T47D (cell line): ENCODE measurements around the gene CCDC28A.

Experiments used
- DNase-seq, 2 experiments: peaks; one replicate each; pipeline versions ENCODE4 v3.0.0 to v3.0.0-alpha.2; 2011 to 2012; ENCODE audit warnings: low read depth in 1 of 2, low spot score in 1 of 2
- JUND ChIP-seq: IDR thresholded peaks from 2 replicates; pipeline ENCODE4 v1.6.1; 2012; ENCODE audit warnings: low read depth
- in situ Hi-C: cut with HindIII; loops from 2 replicates; pipeline ENCODE4 v1.10.0; 2016; ENCODE audit warnings: low sequenced_read_pairs, low pct_unique_long_range_greater_than_20kb

Gene CCDC28A

DNA sequence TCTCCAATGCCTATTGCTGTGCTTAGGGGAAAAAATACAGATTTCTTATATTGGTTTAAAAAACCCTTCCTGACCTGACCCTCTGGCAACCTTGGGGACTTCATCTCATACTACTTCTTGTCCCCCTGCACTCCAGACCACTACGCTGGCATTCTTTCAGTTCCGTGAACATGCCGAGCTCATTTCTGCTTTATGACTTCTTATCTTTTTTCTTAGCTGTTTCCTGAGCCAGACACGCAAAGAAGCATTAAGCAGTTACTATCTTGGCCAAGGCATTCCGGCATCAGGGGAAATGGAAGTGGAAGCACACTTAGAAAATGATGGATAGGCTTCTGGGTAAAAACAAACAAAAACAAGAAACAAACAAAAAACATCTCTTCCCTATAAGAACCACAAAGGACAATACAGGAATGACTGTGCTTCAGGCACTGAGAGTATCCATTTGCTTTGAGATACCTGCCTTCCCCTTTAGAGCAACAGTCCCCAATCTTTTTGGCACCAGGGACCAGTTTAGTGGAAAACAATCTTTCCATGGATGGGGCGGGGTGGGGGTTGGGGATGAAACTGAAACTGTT lies 4.4 kb upstream of the CCDC28A start:
- no peak for DNase-seq
- no peak for TF ChIP-seq JUND
- in situ Hi-C loops: no loop called here

DNA sequence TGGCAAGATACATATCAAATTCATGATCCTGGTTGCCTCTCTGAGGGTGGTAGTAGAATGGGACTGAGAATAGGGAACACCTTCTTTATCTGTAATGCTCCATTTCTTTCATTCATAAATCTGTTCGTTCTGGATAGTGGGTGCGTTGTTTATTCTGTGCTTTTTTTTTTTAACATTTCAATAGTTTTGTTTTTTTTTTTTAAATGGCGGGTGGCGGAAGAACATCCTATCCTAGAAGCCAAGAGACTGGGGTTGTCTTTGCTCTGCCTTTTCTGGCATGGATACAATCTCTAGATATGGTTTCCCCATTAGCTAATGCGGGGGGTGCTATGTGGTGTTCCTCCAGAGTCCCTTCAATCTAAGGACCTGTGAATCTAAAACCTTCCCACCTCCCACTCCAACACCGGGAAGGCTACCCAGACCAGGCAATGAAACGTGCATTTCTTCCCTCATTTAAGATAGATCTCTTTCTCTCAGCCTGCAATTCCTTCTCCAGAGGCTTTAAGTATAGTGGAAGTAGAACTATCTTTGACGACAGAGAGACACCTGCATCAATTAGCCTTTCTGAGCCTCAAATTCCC lies 883 bp upstream of the CCDC28A start:
- TF ChIP-seq JUND: no peak
- in situ Hi-C loops: no loop called here
- no peak for DNase-seq

GRCh38 chr6:138774370-138774769 lies 801 bp downstream of the CCDC28A start:
- TF ChIP-seq JUND: no peak
- DNase-seq: no peak
- in situ Hi-C loops: no loop called here

GRCh38 chr6:138776659-138777058 lies 3.1 kb downstream of the CCDC28A start:
- no peak for DNase-seq
- TF ChIP-seq JUND: no peak

DNA sequence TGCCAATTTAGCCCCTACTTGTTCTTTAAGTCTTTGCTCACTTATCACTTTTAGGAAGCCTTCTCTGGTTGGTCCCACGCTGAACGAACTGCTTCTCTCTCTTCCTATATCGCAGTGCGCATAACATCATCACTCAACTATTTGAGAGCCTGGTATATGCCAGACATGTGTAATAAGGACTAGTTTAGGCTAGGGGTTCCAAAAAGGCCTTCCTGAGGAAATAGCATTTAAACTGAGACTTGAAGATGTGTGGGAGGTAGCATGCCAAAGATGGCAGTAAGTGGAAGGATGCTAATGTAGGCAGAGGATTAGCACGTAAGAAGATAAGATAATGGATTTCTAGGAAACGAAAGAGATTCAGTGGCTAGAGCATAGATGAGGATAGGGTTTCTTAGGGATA lies 4.8 kb downstream of the CCDC28A start:
- in situ Hi-C loops: no loop called here
- no peak for DNase-seq
- TF ChIP-seq JUND: no peak

More at GRCh38 chr6:138776659-138777058, 3.1 kb downstream of the CCDC28A start:
- in situ Hi-C loops: no loop called here

DNA sequence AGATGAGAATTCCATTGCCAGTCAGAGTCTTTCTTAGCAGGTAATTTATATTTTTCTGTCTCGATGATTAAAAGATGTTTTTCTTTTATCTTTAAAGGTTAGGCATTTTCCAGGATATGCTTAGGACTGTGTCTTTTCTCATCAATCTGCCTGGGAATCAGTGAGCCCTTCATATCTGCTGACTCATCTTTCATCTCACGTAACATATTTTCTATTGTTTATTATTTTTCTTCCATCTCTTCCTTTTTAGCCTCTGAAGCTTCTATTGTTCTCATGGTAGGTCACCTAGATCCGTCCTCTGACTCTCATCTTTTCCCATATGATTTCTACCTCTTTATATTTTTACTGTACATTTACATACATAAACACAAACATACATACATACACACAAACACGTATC lies 8.7 kb downstream of the CCDC28A start:
- TF ChIP-seq JUND: no peak
- in situ Hi-C loops: no loop called here

DNA sequence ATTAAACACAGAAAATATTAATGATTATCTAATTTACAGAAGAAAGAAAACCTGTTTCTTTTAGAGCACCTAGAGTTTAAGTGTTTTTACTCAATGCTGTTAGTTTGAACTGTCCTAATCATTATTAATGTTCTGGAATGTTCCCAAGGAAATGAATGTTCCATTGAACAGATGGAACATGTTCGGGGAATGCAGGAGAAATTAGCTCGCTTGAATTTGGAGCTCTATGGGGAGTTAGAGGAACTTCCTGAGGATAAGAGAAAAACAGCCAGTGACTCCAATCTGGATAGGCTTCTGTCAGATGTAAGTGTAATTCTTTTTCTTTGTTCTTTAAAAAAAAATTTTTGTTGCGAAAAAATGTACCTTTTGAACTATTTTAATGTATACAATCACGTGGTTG lies 11.5 kb downstream of the CCDC28A start:
- DNase-seq: no peak
- in situ Hi-C loops: no loop called here
- no peak for TF ChIP-seq JUND

More for the DNA sequence above, 8.7 kb downstream of the CCDC28A start:
- DNase-seq: no peak

- TF ChIP-seq JUND: no peak
- no peak for DNase-seq
- in situ Hi-C loops: no loop called here
These were observed 12.4 kb downstream of the CCDC28A start for GRCh38 chr6:138785980-138786379.

- in situ Hi-C loops: no loop called here
- no peak for DNase-seq
- no peak for TF ChIP-seq JUND
These were observed 13.6 kb downstream of the CCDC28A start for GRCh38 chr6:138787138-138787537.

- DNase-seq: peak in 1 of 2 experiments; percentile 54
- no peak for TF ChIP-seq JUND
- in situ Hi-C loops: no loop called here
These were observed 22.4 kb downstream of the CCDC28A start, which contains the start of gene ECT2L for GRCh38 chr6:138795809-138796603. TSS of gene ECT2L (plus strand) at chr6:138796087. CDS start at chr6:138813275, 17,188 bp downstream.

DNA sequence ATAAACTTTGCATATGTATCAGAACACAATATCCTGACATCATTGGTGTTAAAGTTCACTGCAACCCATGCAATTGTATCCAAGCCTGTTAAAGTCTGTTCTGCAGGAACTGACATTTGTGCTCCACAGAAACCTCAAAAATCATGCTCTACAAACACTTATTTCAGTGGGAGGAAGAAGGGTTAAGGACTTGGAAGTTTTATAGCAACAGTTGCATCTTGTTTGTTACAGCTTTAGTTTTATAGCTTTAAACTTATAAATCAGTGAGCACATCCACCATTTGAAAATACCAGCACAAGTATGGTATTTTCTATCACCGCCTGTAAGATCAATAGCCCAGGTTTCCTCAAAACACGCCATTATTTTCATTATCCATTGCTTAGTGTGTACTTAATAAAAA lies 23.2 kb downstream of the CCDC28A start:
- DNase-seq: no peak
- TF ChIP-seq JUND: no peak
- in situ Hi-C loops: no loop called here

DNA sequence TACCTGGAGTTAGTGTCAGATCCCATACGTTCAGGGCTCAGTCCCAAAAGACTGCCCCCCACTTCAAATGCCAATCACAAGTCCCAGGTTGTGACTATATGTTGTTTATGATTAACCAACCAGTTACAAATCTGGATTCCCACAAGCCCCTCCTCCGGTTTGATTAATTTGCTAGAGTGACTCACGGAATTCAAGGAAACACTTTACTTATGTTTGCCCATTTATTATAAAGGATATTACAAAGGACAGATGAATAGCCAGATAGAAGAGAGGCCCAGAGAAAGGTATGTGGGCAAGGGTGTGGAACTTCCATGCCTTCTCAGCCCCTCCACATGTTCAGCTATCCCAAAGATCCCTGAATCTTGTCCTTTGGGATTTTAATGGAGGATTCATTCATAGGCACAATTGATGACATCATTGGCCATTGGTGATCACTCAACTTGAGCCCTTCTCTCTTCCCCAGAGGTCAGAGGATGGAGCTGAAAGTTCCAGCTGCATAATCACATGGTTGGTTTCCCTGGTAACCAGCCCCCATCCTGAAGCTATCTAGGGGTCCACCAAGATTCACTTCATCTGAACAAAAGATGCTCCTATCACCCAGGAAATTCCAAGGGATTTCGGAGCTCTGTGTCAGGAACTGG lies 24.4 kb downstream of the CCDC28A start:
- no peak for TF ChIP-seq JUND
- no peak for DNase-seq
- in situ Hi-C loops: no loop called here

DNA sequence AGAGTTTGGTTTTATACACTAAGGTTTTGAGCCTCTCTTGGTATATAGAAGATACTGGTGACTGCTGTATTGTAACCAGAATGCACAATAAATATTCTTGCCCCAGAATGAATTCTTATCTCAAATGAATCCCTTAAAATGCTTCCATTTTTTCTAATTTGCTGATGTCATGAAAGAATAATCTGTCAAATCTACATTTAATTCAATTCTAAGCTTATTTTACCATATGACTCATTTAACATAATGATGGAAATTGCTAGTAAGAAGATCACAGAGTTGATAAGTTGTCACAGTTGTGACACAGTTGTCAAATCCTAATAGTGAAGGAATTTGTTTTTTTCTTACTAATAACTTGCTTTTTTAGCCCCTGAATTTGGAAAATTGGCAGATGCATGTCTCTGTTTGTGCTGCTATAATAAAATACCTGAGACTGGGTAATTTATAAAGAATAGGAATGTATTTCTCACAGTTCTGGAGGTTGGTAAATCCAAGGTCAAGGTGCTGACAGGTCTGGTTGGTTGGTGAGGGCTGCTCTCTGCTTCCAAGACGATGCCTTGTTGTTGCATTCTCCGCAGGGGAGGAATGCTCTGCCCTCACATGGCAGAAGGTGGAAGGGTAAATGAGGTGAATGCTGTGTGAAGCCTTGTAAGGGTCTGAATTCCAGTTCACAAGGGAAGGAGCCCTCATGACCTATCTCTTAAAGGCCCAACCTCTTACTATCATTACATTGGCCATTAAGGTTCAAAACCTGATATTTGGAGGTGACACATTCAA lies 27.0 kb downstream of the CCDC28A start:
- DNase-seq: peak in 1 of 2 experiments; percentile 10
- in situ Hi-C loops: no loop called here
- TF ChIP-seq JUND: no peak
